GOT3 (cell line): ENCODE data around the gene PRRT2.
"Not testable (repeated sequence)": the region's sequence is repeated elsewhere in the genome, so short reads cannot be mapped to it uniquely, and the experiment has no call there.

Experiments used
- DNase-seq: peaks from one replicate; lab custom pipeline; 2025; ENCODE audit warnings: mixed read lengths; lab: John Stamatoyannopoulos, UW

Gene PRRT2

DNA sequence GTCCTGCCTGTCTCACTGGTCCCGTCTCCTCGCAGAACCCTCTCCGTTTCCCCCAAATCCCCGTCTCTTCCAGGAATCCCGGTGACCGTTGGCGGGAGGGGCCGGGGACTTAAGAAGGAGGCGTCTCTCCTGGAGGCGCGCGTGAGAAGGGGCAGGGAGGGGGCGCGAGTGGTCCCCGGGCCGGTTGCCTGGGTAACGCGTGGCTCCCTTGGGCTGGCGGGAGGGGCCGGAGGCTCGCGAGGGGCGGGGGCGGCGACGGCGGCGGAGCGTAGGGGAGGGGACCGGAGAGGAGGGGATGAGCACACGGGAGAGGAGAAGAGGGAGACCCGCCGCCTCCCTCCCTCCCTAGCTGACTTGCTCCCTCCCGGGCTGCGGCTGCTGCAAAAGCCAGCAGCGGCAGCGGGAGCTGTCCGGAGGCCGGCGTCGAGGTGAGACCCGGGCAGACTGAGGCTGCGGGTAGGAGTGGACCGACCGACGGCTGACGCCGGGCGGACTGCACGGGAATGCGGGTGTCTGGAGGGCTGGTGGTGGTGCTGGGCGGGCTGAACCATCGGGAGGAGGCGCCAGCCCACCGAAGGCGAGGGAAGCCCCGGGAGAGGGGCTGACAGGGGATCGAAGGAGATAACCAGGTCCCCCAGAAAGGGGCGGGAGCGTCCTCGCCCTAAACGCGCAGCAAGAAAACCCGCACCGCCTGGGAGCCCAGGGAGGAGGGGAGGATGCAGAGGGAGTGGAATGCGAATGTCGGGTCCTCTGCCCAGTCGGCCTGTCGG, at the start of gene PRRT2:
TSS of gene PRRT2 (plus strand) at position 298 of the 770 bp plus-strand sequence. CDS start 862 bp downstream, outside the sequence.
- DNase-seq: no peak

DNA sequence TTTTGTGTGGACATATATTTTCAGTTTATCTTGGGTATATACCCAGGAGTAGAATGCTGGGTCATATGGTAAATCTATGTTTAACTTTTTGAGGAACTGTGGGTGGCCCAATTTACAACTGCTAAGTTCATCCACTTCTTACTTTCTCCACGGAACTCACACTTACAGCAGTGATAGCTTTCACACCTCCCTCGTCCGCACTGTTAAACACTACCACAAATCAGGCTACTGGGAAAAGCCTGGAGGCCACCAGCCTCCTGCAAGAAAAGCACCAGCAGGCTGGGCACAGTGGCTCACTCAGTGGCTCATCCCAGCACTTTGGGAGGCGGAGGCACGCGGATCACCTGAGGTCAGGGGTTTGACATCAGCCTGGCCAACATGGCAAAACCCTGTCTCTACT, 48.7 kb upstream of the PRRT2 start:
- no peak for DNase-seq

DNA sequence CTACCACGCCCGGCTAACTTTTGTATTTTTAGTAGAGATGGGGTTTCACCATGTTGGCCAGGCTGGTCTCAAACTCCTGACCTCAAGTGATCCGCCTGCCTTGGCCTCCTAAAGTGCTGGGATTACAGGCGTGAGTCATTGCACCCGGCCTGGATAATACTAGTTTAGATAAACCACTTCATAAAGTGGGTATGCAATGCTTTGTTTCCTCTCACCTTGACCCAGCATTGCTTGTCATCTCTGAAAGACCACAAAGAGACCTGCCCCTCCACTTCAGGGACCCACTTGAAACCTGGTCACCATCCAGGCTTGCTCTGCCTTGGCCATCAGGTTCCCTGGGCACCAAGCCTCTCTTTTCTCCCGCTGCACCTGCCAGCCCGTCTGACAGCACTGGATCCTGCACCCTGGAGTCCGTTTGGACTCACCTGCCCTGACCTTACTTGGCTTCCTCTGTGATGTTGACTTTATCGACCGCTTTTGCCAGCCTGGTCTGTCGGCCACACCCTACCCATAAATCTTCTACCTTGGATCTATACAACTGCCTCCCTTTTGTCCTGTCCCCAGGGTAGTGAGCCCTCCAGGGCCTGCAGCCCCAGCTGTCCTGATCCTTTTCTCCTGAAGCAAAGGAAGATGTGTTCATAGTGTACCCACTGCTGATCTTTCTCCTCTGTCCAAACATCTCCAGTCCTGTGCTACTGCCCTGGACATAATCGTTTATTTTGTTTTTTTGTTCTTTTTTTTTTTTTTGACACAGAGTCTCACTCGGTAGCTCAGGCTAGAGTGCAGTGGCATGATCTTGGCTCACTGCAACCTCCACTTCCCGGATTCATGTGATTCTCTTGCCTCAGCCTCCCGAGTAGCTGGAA, 46.6 kb upstream of the PRRT2 start:
- no peak for DNase-seq

DNA sequence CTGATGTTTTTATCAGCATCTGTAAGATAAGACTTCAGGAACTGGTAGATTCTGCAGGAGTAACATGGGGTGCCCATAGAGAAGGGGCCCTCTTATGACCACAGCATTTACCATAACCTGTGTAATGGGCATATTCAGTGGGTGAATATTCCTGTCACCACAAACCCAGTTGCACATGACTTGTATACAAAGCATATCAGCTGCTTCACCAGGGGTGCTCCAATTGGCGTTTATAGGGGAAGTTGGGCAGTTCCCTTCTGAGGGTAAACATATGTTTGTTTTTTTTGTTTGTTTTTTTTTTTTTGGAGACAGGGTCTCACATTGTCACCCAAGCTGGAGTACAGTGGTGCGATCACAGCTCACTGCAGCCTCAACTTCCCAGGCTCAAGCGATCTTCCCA, 45.4 kb upstream of the PRRT2 start:
- DNase-seq: no peak

DNA sequence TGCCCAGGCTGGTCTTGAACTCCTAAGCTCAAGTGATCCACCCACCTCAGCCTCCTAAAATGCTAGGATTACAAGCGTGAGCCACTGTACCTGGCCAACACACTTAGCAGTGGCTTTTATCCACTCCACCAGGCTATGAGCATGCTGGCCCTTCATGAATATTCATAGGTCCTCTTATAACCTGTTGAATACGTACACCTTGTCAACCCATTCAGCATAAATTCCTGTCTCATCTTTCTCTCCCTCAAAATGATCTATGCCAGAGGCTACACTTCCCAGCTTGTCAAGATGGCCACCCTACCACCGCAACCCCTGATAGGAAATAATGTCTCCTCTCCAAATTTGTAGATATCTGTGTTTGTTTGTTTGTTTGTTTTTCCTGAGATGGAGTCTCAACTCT, 44.9 kb upstream of the PRRT2 start:
- DNase-seq: no peak

DNA sequence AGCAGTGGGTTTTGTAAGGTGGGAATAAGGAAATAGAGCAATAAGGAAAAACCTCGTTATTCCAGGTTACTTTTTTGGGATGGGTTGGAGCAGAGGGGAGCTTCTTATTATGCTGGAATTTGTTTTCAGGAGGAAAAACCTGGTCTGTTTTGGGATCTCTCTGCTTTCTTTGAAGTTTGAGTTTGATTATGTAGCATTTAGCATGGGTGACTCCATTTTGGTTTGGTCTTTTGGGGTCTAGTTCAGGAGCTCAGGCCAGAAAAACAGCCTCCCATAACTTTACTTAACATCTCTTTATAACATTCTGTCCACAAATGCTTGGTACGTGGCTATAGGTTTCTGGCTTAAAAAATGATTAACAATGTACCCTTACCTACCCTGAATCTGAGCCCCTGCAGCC, 42.5 kb upstream of the PRRT2 start:
- DNase-seq: no peak

DNA sequence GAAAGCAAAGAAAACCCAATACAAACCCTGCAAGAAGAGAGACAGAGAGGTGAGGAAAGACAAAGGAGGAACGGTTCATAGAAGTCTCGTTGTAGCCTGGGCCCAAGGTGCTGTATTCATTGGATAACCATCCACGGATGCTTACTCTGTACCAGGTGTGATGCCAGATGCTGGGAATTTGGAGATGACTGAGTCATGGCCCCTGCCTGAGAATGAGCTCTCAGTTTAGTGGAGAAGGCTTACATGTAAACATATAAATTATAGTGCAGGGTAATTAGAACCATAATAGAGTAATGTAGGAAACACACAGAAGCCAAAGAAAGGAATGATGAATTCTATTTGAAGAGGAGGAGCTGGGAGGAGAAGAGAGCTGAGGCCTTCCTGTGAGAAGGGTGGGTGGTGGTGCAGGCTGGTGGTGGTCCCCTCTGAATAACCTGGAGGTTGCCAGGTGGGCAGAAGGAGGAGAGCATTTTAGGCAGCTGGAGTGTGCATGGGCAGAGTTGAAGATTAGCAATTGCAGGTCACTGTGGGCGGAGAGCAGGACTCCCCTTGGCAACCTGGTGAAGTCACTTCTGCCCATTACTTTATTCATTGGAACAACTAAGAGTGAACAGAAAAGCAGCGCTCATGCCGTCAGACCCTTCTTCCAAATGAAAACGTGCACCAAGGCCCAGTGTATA, 41.6 kb upstream of the PRRT2 start:
- DNase-seq: no peak

DNA sequence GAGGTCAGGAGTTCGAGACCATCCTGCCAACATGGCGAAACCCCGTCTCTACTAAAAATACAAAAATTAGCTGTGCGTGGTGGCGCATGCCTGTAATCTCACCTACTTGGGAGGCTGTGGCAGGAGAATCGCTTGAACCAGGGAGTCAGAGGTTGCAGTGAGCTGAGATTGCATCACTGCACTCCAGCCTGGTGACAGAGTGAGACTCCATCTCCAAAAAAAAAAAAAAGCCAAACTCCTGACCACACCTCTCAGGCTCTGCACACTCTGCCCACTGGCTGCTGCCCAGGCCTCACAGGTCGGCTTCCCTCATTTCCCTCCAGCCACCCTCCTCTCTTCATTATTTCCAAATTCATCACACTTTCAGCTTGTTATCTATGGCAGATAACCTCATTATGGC, 39.7 kb upstream of the PRRT2 start:
- not testable (repeated sequence) for DNase-seq

DNA sequence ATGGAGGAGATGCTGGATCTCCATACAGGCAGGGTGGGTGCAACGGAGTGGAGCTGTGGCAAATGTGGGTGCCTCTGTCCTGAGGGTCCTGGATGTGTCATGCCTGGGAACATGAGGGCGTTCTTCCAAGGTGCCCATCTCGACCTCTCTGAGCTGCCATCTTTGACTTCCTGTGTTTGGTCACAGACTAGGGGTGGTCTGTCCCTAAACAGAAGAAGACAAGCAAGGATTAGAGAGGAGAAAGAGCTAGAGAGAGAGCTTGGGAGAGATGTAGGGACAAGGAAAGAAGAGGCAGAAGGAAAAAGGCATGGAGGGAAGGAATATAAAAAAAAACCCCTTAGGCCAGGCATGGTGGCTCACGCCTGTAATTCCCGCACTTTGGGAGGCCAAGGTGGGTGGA, 37.3 kb upstream of the PRRT2 start:
- no peak for DNase-seq

DNA sequence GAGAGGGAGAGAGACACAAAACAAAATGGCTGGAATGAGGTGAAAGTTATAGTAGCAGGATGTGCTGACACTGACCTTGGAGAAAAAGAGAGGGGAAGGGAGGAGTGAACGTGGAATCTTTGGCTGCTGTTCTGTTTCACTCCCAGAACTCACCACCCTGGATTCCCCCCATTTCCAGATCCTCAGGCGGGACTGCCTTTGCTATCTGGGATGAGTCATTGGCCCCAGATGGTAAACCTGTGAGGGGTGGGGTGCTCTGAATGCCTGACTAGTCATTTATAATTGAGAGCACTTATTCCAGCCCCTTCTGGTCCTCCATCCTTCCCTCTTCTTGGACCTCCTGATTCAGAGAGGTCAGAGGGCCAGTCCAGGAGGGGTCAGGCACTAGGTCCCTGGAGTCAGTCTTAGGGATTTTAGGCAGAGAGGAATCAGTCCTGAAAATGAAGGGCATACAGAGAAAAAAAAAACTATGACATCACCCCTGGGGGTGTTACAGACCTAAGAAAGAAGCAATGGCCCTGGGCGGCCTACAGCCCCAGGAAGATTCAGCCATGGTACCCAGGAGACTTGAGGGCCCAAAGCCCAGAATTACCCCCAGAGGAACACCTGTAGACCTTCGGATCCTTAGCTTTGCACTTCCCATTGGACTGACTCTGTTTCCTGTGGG, 36.1 kb upstream of the PRRT2 start:
- no peak for DNase-seq

DNA sequence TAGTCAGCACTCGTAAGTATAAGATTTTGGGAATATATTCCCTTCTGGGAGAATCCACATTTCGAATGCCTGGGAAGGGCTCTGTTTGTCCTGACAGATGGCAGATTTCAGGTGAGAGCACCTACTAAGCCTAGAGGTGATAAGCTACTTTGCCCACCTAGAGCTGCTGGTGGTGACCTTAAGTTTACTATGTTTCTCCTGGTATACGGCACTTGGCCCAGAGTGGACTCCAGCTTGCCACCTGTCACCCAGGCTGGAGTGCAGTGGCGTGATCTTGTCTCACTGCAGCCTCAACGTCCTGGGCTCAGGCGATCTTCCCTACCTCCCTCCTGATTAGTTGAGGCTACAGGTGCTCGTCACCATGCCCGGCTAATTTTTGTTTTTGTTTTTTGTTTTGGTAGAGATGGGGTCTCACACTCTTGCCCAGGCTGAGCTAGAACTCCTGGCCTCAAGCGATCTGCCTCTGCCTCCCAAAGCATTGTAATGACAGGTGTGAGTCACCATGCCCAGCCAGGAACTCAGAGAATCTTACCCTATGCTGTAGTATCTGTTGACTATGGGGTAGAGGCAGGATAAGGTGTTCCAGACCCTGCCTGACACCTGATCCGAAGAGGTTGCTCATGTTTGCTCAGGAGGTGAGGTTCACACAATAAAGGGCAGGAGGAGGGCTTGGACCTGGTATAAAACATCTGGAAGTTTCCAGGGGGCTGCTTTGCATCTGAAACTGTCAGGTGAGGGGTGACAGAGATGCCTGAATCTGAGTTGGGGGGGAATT, 34.2 kb upstream of the PRRT2 start, which contains the start of gene ZG16:
TSS of gene ZG16 (plus strand) at position 681 of the 775 bp plus-strand sequence. CDS start 1,011 bp downstream, outside the sequence.
- no peak for DNase-seq

DNA sequence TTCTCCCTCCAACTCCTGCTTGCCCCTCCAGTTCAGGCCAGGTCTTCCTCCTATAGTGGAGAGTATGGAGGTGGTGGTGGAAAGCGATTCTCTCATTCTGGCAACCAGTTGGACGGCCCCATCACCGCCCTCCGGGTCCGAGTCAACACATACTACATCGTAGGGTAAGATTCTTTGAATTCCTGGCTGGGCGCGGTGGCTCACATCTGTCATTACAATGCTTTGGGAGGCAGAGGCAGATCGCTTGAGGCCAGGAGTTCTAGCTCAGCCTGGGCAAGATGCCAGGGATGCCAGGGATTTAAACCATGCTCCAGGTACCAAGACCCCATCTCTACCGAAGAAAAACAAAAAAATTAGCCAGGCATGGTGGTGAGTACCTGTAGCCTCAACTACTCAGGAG, 32.5 kb upstream of the PRRT2 start:
- no peak for DNase-seq

DNA sequence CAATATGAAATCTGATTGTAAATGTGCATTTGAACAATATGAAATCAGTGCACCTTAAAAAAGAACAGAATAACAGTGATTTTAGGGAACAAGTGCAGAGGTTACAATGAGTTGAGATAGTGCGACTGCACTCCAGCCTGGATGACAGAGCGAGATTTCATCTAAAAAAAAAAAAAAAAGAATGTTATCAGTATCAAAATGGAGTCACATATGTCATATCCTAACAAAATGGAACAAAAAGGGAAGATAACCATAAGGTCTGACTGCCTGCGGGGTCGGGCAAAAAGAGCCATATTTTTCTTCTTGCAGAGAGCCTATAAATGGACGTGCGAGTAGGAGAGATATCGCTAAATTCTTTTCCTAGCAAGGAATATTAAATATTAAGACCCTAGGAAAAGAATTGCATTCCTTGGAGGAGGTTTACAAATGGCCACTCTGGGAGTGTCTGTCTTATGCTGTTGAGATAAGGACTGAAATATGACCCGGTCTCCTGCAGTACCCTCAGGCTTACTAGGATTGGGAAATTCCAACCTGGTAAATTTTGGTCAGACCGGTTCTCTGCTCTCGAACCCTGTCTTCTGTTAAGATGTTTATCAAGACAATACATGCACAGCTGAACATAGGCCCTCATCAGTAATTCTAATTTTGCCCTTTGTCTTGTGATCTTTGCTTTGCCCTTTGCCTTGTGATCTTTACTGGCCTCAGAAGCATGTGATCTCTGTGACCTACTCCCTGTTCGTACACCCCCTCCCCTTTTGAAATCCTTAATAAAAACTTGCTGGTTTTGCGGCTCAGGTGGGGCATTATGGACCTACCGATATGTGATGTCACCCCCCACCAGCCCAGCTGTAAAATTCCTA, 28.7 kb upstream of the PRRT2 start:
- not testable (repeated sequence) for DNase-seq

DNA sequence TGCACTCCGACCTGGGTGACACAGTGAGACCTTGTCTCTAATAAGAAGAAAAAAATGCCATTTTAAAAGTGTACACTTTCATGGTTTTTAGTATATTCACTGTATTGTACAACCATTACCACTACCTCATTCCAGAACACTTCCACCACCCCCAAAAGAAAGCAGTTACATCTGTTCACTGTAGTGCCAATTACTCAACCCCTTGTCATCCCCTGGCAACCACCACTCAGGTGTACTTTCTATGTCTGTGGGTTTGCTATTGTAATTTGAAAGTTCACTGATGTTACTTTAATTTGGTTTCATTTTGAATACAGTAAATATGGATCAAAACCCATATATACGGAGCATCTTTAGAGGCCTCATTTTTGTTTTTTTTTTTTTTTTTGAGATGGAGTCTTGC, 27.8 kb upstream of the PRRT2 start:
- DNase-seq: no peak

DNA sequence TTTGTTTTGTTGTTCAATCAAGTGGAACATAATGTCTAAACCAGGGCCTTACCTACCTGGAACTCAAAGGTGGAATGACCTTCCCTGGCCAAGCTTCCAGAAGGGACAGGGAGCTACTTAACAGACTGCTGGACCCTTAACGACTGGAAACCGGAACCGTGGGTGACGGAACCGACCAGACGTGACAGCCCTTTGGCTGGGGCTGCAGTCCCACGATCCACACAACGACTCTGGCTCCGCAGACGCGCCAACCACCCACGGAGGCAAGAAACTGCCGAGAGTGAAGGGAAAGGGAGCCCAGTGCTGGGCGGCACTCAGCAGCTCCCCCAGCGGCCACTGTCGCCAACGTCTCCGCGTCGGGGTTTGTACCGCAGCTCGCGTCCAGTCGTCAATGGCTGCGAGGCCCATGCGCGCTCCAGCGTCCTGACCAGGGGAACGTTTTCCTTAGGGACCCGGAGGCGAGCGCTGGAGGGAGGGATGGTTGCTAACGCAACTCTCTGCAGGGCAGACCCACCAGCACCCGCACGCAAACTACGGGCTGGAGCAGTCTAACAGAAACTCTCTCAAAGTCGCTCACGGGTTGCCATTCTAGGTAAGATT, 27.0 kb upstream of the PRRT2 start:
- peak; percentile 3 for DNase-seq

DNA sequence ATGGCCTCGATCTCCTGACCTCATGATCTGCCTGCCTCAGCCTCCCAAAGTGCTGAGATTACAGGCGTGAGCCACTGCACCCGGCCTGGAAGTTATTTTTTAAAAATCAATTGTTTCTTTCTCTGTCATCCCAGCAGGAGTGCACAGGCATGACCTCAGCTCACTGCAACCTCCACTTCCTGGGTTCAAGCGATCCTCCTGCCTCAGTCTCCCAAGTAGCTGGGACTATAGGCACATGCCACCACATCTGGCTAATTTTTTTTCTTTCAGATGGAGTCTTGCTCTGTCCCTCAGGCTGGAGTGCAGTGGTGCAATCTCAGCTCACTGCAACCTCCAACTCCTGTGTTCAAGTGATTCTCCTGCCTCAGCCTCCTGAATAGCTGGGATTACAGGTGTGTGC, 24.8 kb upstream of the PRRT2 start:
- not testable (repeated sequence) for DNase-seq

DNA sequence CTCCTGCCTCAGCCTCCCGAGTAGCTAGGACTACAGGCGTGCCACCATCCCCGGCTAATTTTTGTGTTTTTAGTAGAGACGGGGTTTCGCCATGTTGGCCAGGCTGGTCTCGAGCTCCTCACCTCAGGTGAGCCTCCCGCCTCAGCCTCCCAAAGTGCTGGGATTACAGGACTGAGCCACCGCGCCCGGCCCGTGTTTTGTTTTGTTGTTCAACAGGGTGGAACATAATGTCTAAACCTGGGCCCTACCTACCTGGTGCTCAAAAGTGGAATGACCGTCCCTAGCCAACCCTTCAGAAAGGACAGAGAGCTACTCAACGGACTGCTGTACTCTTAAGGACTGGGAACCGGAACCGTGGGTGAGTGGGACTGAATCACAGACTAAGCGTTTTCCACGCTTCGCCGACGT, 22.2 kb upstream of the PRRT2 start:
- no peak for DNase-seq

DNA sequence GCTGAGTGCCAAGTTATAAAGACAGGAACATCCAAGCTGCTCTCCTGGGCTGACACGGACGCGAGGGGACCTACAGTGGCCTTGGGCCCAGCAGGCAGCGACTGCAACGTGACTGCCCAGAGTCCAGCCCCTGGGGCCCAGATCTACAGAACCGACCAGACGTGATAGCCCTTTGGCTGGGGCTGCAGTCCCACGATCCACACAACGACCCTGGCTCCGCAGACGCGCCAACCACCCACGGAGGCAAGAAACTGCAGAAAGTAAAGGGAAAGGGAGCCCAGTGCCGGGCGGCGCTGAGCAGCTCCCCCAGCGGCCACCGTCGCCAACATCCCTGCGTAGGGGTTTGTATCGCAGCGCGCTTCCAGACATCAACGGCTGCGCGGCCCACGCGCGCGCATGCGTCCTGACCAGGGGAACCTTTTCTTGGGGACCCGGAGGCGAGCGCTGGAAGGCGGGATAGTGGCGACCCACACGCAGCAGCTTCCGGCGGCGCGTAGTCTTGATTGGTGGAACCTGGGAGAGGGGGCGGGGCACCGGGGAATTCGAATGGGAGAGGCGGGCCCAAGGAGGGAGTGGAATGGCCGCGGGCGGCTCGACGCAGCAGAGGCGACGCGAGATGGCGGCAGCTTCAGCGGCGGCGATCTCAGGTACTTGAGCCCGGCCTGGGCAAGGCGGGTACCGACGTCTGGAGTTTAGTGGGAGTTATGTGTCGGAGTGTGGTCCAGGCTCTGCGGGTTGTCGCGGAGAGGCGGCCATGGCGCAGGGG, 21.6 kb upstream of the PRRT2 start, which contains the start of gene KIF22:
TSS of gene KIF22 (plus strand) at position 569 of the 766 bp plus-strand sequence. CDS start at position 578, 9 bp downstream.
- peak; percentile 97 for DNase-seq
